Ishikawa (cell line): Measurements from ENCODE around the gene SYT3.

ENCODE experiments used
- CEBPB ChIP-seq: IDR thresholded peaks from 2 replicates; pipeline ENCODE4 v1.6.1; 2012
- CREB1 ChIP-seq: IDR thresholded peaks from 2 replicates; pipeline ENCODE4 v1.6.1; 2012; ENCODE audit warnings: low read depth
- EGR1 ChIP-seq: IDR thresholded peaks from 2 replicates; pipeline ENCODE4 v1.6.1; 2012
- EP300 ChIP-seq: IDR thresholded peaks from 2 replicates; pipeline ENCODE4 v1.6.1; 2012; ENCODE audit warnings: borderline replicate concordance
- FOXM1 ChIP-seq: IDR thresholded peaks from 2 replicates; pipeline ENCODE4 v1.6.1; 2012; ENCODE audit warnings: low read depth, borderline replicate concordance
- NFIC ChIP-seq: IDR thresholded peaks from 2 replicates; pipeline ENCODE4 v1.6.1; 2012
- RAD21 ChIP-seq: IDR thresholded peaks from 2 replicates; pipeline ENCODE4 v1.6.1; 2012; ENCODE audit warnings: low read depth
- TAF1 ChIP-seq: IDR thresholded peaks from 2 replicates; pipeline ENCODE4 v1.6.1; 2012; ENCODE audit warnings: low read depth, mild to moderate bottlenecking
- TCF12 ChIP-seq: IDR thresholded peaks from 2 replicates; pipeline ENCODE4 v1.6.1; 2012; ENCODE audit warnings: low read depth
- TEAD4 ChIP-seq: IDR thresholded peaks from 2 replicates; pipeline ENCODE4 v1.6.1; 2012
- YY1 ChIP-seq: IDR thresholded peaks from 2 replicates; pipeline ENCODE4 v1.6.1; 2012; ENCODE audit warnings: low read depth
- ZBTB7A ChIP-seq: IDR thresholded peaks from 2 replicates; pipeline ENCODE4 v1.6.1; 2012; ENCODE audit warnings: low read depth
- TF ChIP-seq, protein P1 (sequence below): IDR thresholded peaks from 2 replicates; pipeline ENCODE4 v1.6.1; 2012
- TF ChIP-seq, protein P2 (sequence below): IDR thresholded peaks from 2 replicates; pipeline ENCODE4 v1.6.1; 2012; ENCODE audit warnings: low read depth, mild to moderate bottlenecking
- TF ChIP-seq, protein P3 (sequence below): IDR thresholded peaks from 2 replicates; pipeline ENCODE4 v1.6.1; 2012

Gene SYT3

DNA sequence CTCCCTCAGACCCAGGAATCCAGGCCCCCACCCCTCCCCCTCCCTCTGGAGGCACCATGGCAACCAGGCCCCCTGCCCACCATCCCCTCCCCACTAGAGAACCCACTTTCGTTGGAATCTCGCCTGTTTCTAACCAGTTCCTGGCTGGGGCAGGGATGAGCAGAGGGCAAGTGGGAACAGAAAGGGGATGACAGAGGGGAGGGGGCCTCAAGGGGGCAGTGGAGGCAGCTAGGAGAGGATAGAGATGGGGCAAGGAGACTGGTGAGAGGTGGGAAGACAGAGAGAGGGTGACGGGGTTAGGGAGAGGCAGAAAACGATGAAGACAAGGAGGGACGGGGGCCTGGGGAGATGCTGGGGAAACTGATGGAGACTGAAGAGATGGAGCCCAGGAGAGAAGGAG lies 9.0 kb upstream of the SYT3 start:
- no peak for TF ChIP-seq TAF1
- no peak for TF ChIP-seq RAD21
- no peak for TF ChIP-seq ZBTB7A
- no peak for TF ChIP-seq FOXM1
- TF ChIP-seq, protein P1, sequence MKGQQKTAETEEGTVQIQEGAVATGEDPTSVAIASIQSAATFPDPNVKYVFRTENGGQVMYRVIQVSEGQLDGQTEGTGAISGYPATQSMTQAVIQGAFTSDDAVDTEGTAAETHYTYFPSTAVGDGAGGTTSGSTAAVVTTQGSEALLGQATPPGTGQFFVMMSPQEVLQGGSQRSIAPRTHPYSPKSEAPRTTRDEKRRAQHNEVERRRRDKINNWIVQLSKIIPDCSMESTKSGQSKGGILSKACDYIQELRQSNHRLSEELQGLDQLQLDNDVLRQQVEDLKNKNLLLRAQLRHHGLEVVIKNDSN, result no peak

DNA sequence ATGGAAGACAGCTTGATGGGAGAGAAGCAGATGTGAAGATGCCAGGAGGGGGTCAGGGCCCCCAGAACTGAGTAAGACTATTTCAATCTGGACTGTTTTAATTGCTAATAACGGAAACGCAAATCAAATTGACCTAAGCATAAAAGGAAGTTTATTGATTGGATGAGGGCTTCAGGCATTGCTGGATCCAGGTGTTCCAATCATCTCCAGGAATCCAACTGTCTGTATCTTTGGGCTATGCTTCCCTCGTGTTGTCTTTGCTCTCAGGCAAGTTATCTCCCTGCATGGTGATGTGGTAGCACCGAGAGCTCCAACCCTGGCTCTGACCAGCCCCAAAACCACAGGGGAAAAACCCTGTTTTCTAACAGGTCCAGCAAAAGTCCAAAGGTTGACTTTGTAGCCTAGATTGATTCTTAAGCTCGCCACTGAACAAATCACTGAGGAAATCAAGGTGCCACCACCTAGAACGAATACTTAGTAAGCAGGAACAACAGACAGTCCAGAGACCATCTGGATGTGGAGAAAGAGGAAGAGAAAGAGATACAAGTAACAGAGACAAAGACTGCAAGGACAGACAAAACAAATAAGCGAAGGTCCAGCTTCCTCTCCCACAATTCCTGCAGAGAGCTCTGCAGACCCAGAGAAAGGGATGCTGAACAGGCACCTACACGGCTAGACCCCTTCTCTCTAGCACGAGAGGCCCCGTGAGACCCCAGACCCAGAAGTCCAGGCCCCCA lies 8.4 kb upstream of the SYT3 start:
- TF ChIP-seq EP300 (no peak), TEAD4 (no peak), RAD21 (no peak)
- TF ChIP-seq, protein P1, result no peak
- TF ChIP-seq, protein P2, sequence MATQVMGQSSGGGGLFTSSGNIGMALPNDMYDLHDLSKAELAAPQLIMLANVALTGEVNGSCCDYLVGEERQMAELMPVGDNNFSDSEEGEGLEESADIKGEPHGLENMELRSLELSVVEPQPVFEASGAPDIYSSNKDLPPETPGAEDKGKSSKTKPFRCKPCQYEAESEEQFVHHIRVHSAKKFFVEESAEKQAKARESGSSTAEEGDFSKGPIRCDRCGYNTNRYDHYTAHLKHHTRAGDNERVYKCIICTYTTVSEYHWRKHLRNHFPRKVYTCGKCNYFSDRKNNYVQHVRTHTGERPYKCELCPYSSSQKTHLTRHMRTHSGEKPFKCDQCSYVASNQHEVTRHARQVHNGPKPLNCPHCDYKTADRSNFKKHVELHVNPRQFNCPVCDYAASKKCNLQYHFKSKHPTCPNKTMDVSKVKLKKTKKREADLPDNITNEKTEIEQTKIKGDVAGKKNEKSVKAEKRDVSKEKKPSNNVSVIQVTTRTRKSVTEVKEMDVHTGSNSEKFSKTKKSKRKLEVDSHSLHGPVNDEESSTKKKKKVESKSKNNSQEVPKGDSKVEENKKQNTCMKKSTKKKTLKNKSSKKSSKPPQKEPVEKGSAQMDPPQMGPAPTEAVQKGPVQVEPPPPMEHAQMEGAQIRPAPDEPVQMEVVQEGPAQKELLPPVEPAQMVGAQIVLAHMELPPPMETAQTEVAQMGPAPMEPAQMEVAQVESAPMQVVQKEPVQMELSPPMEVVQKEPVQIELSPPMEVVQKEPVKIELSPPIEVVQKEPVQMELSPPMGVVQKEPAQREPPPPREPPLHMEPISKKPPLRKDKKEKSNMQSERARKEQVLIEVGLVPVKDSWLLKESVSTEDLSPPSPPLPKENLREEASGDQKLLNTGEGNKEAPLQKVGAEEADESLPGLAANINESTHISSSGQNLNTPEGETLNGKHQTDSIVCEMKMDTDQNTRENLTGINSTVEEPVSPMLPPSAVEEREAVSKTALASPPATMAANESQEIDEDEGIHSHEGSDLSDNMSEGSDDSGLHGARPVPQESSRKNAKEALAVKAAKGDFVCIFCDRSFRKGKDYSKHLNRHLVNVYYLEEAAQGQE, result no peak
- TF ChIP-seq, protein P3, sequence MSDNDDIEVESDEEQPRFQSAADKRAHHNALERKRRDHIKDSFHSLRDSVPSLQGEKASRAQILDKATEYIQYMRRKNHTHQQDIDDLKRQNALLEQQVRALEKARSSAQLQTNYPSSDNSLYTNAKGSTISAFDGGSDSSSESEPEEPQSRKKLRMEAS, result no peak

DNA sequence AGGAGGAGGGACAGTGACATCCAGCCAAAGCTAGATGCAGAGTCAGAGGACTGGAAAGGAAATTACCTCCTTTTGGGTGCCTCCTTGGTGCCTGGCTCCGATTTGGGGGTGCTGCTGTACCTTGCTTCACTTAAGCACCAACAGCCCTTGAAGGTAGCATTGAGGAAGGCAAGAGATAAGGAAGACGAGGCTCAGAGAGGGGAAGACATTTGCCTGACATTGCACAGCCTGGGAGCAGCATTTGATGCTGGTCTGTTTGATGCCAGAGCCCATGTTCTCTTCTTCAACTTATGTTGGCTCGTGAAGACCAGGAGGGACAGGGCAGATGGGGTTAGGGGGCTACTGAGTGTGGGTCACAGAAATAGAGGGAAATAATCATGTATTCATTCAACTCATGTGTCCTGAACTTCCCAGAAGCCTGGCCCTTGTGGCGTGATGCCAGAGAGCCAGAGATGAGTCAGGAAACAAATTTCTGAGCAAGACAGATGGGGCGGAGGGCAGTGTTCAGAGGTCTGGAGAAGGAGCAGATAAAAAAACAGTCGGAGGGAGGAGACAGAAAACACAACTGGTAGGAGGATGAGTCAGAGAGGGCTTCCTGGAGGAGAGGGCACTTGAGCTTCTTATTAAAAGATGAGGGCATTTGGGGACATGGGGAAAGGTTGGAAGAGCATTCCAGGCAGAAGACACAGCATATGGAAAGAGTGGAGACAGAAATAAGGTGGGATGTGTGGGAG lies 6.6 kb upstream of the SYT3 start:
- no peak for TF ChIP-seq YY1
- no peak for TF ChIP-seq CEBPB
- no peak for TF ChIP-seq TCF12
- TF ChIP-seq, protein P3, result no peak
- TF ChIP-seq, protein P2, result no peak
- TF ChIP-seq, protein P1, result no peak
- TF ChIP-seq CREB1, result no peak
- TF ChIP-seq EGR1, result no peak
- no peak for TF ChIP-seq ZBTB7A
- no peak for TF ChIP-seq EP300
- no peak for TF ChIP-seq TAF1
- no peak for TF ChIP-seq TEAD4
- TF ChIP-seq RAD21, result no peak
- no peak for TF ChIP-seq FOXM1
- no peak for TF ChIP-seq NFIC

DNA sequence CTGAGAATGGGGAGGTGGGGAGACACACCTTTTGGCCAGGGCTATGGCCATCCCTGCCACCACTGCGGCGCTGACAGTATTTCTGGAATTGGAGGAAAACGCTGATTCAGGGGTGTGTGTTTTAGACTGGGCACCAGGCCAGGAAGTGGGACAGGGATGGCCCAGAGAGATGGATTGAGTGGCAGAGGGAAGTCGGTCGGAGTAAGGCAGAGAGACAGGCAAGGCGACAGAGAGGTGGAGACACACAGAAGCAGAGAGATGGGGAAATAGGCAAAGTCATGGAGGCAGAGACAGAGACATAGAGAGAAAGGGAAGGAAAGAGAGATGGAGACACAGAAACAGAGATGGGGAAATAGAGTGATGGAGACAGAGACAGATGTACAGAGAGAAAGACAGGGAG lies 5.4 kb upstream of the SYT3 start:
- TF ChIP-seq YY1 (no peak), EGR1 (no peak), TEAD4 (no peak), RAD21 (no peak), ZBTB7A (no peak), CREB1 (no peak), NFIC (no peak), CEBPB (no peak), FOXM1 (no peak), TCF12 (no peak), TAF1 (no peak), EP300 (no peak)
- TF ChIP-seq, protein P2, result no peak
- TF ChIP-seq, protein P3, result no peak
- TF ChIP-seq, protein P1, result no peak
